Subcutaneous abdominal adipose tissue (tissue), 5 donors: ENCODE results near the gene QRFPR.

Source experiments
- H3K27ac ChIP-seq: one replicate; pipeline ENCODE4 v1.7.0; 2013; ENCODE audit warnings: low read depth, mild to moderate bottlenecking, inconsistent platforms, low read length, moderate library complexity
- H3K27me3 ChIP-seq, 5 donors: one replicate each; pipeline ENCODE4 v1.7.0; 2013; ENCODE audit warnings: low read length in 5 of 5, inconsistent platforms in 1 of 5; ENCODE audit not compliant: control insufficient read depth in 5 of 5, insufficient read depth in 4 of 5
- H3K36me3 ChIP-seq, 5 donors: one replicate each; pipeline ENCODE4 v1.7.0; 2013; ENCODE audit warnings: low read length in 5 of 5; ENCODE audit not compliant: control insufficient read depth in 5 of 5, insufficient read depth in 5 of 5
- H3K4me1 ChIP-seq, 5 donors: one replicate each; pipeline ENCODE4 v1.7.0; 2013; ENCODE audit warnings: low read length in 5 of 5, mild to moderate bottlenecking in 3 of 5, moderate library complexity in 1 of 5; ENCODE audit not compliant: control insufficient read depth in 5 of 5, insufficient read depth in 5 of 5
- H3K4me3 ChIP-seq, 5 donors: one replicate each; pipeline ENCODE4 v1.7.0; 2013; ENCODE audit warnings: low read length in 5 of 5, low read depth in 1 of 5
- H3K9ac ChIP-seq, 5 donors: one replicate each; pipeline ENCODE4 v1.7.0; 2013; ENCODE audit warnings: low read length in 5 of 5, mild to moderate bottlenecking in 4 of 5, moderate library complexity in 3 of 5
- H3K9me3 ChIP-seq, 5 donors: one replicate each; pipeline ENCODE4 v1.7.0; 2013; ENCODE audit warnings: low read length in 5 of 5; ENCODE audit not compliant: control insufficient read depth in 5 of 5
- donor health status: healthy.
- donor health status: healthy.
- donor health status: healthy.
- donor health status: healthy.
- donor health status: healthy.

QRFPR gene

DNA sequence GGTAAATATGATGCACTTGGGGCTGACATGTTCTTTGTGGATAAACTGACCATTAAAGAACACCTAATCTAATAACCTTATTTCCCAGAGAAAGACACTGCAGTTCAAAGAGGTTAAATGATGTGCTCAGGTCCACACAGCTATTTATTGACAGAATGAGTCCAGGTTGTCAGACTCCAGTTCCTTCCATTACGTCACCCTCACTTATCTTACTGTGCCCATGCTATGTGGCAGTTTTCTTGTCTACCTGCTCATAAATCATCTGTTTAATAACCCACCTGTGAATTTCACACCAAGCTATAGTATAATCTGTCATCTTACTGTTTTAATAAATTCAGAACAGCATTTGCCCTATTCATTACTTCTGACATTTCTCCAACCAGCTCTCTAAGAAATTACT lies 36.7 kb downstream of the QRFPR start:
- Histone ChIP-seq H3K9me3 (no peaks in the 10 kb centered on the region), H3K4me3 (no peak overlapping the region), H3K4me1 (no peaks in the 10 kb centered on the region), H3K36me3 (no peaks in the 10 kb centered on the region), H3K27ac (no peak overlapping the region), H3K27me3 (peaks cover 0 to 2% (median 0%) of the 10 kb centered on the region in 5 donors), H3K9ac (no peak overlapping the region)

DNA sequence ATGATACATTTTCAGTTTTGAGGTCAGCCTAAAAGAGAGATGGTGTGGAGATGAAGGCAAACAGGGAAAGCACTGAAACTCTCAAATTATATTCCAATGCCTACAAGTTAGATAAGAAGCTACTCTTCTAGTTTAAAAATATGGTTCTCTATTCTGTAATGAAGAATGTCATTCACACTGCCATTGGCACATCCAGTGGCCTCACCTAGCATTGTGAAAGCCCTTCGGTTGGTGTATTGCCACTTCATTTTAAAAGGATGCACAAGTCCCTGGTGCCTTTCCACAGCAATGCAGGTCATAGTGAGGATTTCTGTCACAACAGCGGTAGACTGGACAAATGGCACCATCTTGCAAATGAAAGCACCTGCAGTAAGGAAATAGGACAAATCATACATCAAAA lies 40.6 kb downstream of the QRFPR start:
- Histone ChIP-seq H3K9me3 (no peaks in the 10 kb centered on the region), H3K4me3 (no peak overlapping the region), H3K4me1 (no peaks in the 10 kb centered on the region), H3K9ac (no peak overlapping the region), H3K27me3 (peaks cover 0 to 2% (median 0%) of the 10 kb centered on the region in 5 donors), H3K36me3 (no peaks in the 10 kb centered on the region), H3K27ac (no peak overlapping the region)

DNA sequence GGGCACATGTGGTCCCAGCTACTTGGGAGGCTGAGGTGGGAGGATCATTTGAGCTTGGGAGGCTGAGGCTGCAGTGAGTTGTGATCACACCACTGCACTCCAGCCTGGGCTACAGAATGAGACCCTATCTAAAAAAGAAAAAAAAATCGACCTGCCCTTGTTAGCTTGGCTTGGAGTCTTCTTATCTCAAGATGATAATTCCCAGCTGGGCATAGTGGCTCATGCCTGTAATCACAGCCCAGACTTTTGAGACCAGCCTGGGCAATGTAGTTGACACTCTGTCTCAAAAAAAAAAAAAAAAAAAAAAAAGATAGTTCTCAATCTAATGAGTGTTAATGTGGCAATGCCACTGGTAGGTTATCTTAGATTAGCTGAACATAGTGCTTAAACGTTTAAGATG lies 41.0 kb downstream of the QRFPR start:
- no peaks in the 10 kb centered on the region for H3K9me3 ChIP-seq
- no peak overlapping the region for H3K4me3 ChIP-seq
- no peak overlapping the region for H3K9ac ChIP-seq
- H3K27me3 ChIP-seq, result no peaks in the 10 kb centered on the region
- no peak overlapping the region for H3K27ac ChIP-seq
- H3K36me3 ChIP-seq, result no peaks in the 10 kb centered on the region
- no peaks in the 10 kb centered on the region for H3K4me1 ChIP-seq

DNA sequence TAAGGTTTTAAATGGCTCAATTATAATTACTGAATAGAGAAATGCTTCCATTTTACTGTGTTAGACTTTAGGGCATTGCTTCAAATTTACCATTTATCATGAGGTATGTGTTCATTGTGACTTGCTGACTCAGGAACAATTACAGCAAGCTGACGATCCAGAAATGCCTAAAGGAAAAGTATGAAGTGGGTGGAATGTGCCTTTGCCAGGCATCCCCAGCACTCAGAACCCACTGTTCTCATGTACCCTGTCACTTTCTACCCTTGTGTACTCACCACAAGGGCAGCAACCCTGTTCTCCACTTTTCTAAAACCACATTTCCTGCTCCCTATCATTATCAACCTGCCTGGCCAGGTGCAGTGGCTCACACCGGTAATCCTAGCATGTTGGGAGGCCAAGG lies 41.5 kb downstream of the QRFPR start:
- no peaks in the 10 kb centered on the region for H3K27me3 ChIP-seq
- no peaks in the 10 kb centered on the region for H3K4me1 ChIP-seq
- H3K4me3 ChIP-seq, result no peak overlapping the region
- no peak overlapping the region for H3K27ac ChIP-seq
- H3K9ac ChIP-seq, result no peak overlapping the region
- H3K9me3 ChIP-seq, result no peaks in the 10 kb centered on the region
- no peaks in the 10 kb centered on the region for H3K36me3 ChIP-seq

DNA sequence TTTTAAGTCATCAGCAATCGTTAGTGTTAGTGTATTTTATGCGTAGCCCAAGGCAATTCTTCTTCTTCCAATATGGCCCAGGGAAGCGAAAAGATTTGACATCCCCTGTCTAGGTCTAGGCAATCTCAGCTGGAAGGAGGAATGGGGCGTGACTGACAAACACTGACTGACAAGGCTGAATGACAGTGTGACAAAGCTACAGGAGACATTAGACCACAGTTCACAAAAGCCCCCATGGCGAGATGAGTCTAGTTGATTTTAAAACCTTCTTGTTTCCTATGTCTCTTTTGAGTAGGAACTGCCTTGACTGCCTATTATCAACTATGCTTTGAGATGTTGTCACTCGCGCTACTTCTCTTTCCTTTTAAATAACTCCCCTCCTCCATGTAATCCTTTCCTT lies 42.3 kb downstream of the QRFPR start:
- no peaks in the 10 kb centered on the region for H3K4me1 ChIP-seq
- no peaks in the 10 kb centered on the region for H3K9me3 ChIP-seq
- H3K9ac ChIP-seq, result no peak overlapping the region
- H3K27ac ChIP-seq, result no peak overlapping the region
- no peaks in the 10 kb centered on the region for H3K27me3 ChIP-seq
- no peaks in the 10 kb centered on the region for H3K36me3 ChIP-seq
- no peak overlapping the region for H3K4me3 ChIP-seq

DNA sequence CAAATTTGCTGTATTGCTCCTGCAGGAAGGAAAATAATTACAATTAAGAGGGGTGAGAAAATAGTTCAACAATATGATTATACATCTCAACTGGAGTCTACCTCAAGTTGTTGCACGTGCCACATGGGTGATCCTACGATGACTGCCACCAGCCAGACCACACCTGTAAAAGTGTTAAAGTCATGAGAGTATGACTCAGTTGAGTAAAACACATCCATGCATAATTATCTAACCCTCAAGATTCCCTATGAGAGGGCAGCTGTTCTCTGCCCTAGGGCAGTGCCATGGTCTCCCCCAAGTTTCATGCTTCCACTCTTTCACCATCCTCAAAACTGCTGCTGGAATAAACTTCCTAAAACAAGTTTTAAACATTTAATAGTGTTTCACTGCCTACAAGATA lies 44.1 kb downstream of the QRFPR start:
- Histone ChIP-seq H3K36me3 (no peaks in the 10 kb centered on the region), H3K4me3 (no peak overlapping the region), H3K9me3 (no peaks in the 10 kb centered on the region), H3K4me1 (no peaks in the 10 kb centered on the region), H3K9ac (no peak overlapping the region), H3K27me3 (no peaks in the 10 kb centered on the region), H3K27ac (no peak overlapping the region)

DNA sequence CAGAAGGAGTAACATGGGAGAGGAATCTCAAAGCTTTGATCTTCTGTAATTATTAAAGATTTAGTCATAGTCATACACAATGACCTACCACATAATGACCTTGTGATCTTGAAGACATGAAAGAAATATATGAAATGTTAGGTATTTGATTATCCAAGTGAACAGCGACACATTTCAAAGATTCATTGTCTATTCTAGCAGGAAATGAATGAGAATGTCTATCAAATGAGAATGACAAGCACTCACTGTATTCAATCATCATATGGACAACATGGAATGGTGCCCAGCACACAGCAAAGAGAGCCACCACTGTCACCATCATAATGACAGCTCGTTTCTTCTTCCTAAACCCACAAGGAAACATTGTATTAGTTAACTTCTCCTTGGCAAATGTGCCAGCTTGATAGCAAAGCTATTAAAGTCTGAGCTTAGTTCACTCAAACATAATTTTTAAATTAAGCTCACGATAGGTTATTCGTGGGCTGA lies 50.6 kb downstream of the QRFPR start:
- H3K27ac ChIP-seq, result no peak overlapping the region
- H3K27me3 ChIP-seq, result no peaks in the 10 kb centered on the region
- H3K9me3 ChIP-seq, result no peaks in the 10 kb centered on the region
- H3K36me3 ChIP-seq, result no peaks in the 10 kb centered on the region
- no peak overlapping the region for H3K4me3 ChIP-seq
- H3K9ac ChIP-seq, result no peak overlapping the region
- H3K4me1 ChIP-seq, result no peaks in the 10 kb centered on the region

DNA sequence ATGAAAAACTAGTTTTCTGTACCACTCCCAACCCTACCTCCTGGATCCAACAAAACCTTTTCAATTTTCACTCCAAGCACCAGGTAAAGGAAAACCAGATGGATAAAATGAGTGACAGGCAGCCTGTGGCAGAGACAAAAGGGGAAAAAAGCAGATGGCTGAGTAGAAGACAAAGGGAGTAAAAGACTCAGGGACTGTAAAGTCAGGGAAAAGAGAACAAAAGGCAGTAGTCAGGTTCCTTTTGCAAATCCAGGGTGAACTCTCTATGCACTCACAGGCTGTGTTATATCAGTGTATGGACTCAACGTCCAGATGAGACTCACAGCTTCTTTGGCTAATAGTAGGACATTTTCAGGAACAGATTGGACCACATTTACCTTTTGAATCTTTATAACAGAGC lies 54.2 kb downstream of the QRFPR start:
- Histone ChIP-seq H3K4me1 (no peaks in the 10 kb centered on the region), H3K9ac (no peak overlapping the region), H3K4me3 (no peak overlapping the region), H3K9me3 (no peaks in the 10 kb centered on the region), H3K27ac (no peak overlapping the region), H3K36me3 (no peaks in the 10 kb centered on the region), H3K27me3 (no peaks in the 10 kb centered on the region)

DNA sequence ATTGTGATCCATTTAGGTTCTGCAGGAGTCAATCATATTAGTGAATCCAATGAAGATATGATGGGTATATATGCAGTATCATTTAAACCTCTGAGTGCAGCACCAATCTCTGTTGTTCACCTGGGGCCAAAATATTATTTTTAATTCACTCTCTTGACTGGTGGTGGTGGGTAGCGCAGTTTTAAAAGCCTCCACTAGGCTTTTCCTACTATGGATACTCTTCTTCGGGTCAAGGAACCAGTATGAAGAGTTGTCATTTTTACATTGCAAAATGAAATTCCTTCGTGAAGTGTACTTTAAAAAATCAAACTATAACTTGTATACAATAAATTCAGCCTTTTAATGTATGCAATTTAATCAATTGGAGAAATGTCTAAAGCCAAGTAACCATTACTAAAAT lies 56.5 kb downstream of the QRFPR start:
- H3K27ac ChIP-seq, result no peak overlapping the region
- no peaks in the 10 kb centered on the region for H3K27me3 ChIP-seq
- no peak overlapping the region for H3K4me3 ChIP-seq
- H3K9me3 ChIP-seq, result no peaks in the 10 kb centered on the region
- H3K9ac ChIP-seq, result no peak overlapping the region
- no peaks in the 10 kb centered on the region for H3K36me3 ChIP-seq
- no peaks in the 10 kb centered on the region for H3K4me1 ChIP-seq

DNA sequence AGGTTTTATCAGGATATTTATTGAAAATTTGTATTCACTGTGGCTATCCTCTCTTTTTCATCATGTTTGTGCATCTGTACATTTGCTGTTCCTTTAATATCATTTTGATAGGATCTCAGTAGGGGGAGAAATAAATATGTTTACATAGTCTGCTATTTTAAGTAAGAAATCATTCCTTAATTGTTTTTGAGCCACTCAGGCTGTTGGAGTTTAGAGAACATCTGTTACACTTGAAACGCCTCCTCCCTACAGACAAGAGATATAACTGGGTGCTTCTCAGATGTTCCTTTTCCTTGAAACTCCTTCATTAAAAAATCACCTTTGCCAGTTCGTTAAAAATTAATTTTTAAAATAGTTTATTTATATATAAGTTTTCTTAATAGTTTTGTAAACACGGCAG lies 59.4 kb downstream of the QRFPR start:
- Histone ChIP-seq H3K4me1 (no peaks in the 10 kb centered on the region), H3K4me3 (no peak overlapping the region), H3K36me3 (no peaks in the 10 kb centered on the region), H3K9ac (no peak overlapping the region), H3K9me3 (peaks cover 0 to 2% (median 0%) of the 10 kb centered on the region in 5 donors), H3K27ac (no peak overlapping the region), H3K27me3 (no peaks in the 10 kb centered on the region)

DNA sequence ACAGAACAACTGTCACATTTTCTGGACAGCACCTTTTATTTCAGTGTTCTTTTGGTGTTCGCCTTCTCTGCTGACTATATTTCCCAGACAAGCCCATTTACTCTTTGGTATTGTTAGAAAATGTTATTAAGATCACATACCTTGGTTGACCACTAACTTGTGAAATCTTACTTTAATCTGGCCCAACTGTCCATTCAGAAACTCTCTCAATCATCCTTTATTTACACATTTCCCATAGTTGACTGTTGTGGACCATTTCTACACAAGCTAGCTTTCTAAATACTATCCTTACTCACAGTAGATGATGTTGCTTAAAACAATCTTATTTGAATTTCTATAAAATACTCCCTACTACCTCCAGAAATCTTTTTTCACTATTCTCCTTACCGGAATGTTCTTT lies 64.7 kb downstream of the QRFPR start:
- Histone ChIP-seq H3K36me3 (no peaks in the 10 kb centered on the region), H3K4me3 (no peak overlapping the region), H3K27me3 (no peaks in the 10 kb centered on the region), H3K9me3 (peaks cover 0 to 2% (median 0%) of the 10 kb centered on the region in 5 donors), H3K27ac (no peak overlapping the region), H3K4me1 (no peaks in the 10 kb centered on the region), H3K9ac (no peak overlapping the region)
